Peyer's patch (tissue), 4 donors: ENCODE measurements around the gene OR52A5. TPM values are rescaled to one million over a fixed set of nuclear protein-coding genes. Genes with fewer than 3 reads are reported as not detected.

Experiments
- DNase-seq, 3 donors: peaks; one replicate each; pipeline ENCODE4 v3.0.0-alpha.2; 2017 to 2019
- H3K27ac ChIP-seq, 4 donors: fragments of 200-600 bp; sonication (generic); one replicate each; pipeline ENCODE4 v1.5.1; 2016 to 2019
- H3K27me3 ChIP-seq, 2 donors: fragments of 200-600 bp; sonication (generic); one replicate each; pipeline ENCODE4 v1.5.1; 2019
- H3K36me3 ChIP-seq, 3 donors: fragments of 200-600 bp; sonication (generic); one replicate each; pipeline ENCODE4 v1.5.1; 2016 to 2019
- H3K4me1 ChIP-seq, 4 donors: fragments of 200-600 bp; sonication (generic); one replicate each; pipeline ENCODE4 v1.5.1; 2016 to 2019
- H3K4me3 ChIP-seq, 4 donors: fragments of 200-600 bp; sonication (generic); 1 replicate in 3 of 4; 2 replicates in 1 of 4; pipeline ENCODE4 v1.5.1; 2016 to 2019; ENCODE audit warnings: mild to moderate bottlenecking in 1 of 4
- H3K9me3 ChIP-seq, 4 donors: fragments of 200-600 bp; sonication (generic); one replicate each; pipeline ENCODE4 v1.5.1; 2016 to 2019; ENCODE audit warnings: mild to moderate bottlenecking in 1 of 4
- CTCF ChIP-seq, 6 experiments: fragments of 450-650 bp in 4 of 6; fragments of 200-600 bp in 2 of 6; sonication (generic) in 1 of 6; IDR thresholded peaks; one replicate each; pipeline ENCODE4 v1.5.1; 2017 to 2019; ENCODE audit warnings: antibody characterized with exemption in 6 of 6, mild to moderate bottlenecking in 3 of 6, moderate library complexity in 1 of 6
- POLR2A ChIP-seq, 2 donors: fragments of 450-650 bp; IDR thresholded peaks; one replicate each; pipeline ENCODE4 v1.5.1; 2017; ENCODE audit warnings: antibody characterized with exemption in 2 of 2, mild to moderate bottlenecking in 2 of 2, moderate library complexity in 2 of 2
- total RNA-seq, 4 donors: library from RNA; depleted of rRNA; stranded (reverse); fragments of >200 nt; gene quantifications; one replicate each; pipeline ENCODE4 v1.1.0, GENCODE V29; 2016

OR52A5 gene
- total RNA-seq, 4 donors from 2014 or later: not detected

GRCh38 chr11:5092821-5093585, 45.2 kb downstream of the OR52A5 start:
- no peak for DNase-seq
- H3K4me1 ChIP-seq: no peaks in the 10 kb centered on the region
- H3K4me3 ChIP-seq: no peak overlapping the region
- no peaks in the 10 kb centered on the region for H3K9me3 ChIP-seq
- H3K27ac ChIP-seq: no peak overlapping the region
- no peak for TF ChIP-seq POLR2A (IDR thresholded peaks at IDR 0.05)
- no peak for TF ChIP-seq CTCF (IDR thresholded peaks at IDR 0.05)
- no peaks in the 10 kb centered on the region for H3K27me3 ChIP-seq
- H3K36me3 ChIP-seq: no peaks in the 10 kb centered on the region

- TF ChIP-seq CTCF (IDR thresholded peaks at IDR 0.05) (no peak), POLR2A (IDR thresholded peaks at IDR 0.05) (no peak)
- H3K4me1 ChIP-seq: no peaks in the 10 kb centered on the region
- H3K36me3 ChIP-seq: no peaks in the 10 kb centered on the region
- H3K4me3 ChIP-seq: no peak overlapping the region
- DNase-seq: no peak
- H3K27me3 ChIP-seq: no peaks in the 10 kb centered on the region
- no peak overlapping the region for H3K27ac ChIP-seq
- no peaks in the 10 kb centered on the region for H3K9me3 ChIP-seq
Observed at GRCh38 chr11:5090668-5091067, 47.5 kb downstream of the OR52A5 start.

- Histone ChIP-seq H3K4me3 (no peak overlapping the region), H3K27me3 (no peaks in the 10 kb centered on the region), H3K4me1 (no peaks in the 10 kb centered on the region), H3K36me3 (no peaks in the 10 kb centered on the region), H3K9me3 (no peaks in the 10 kb centered on the region), H3K27ac (no peak overlapping the region)
- no peak for TF ChIP-seq CTCF (IDR thresholded peaks at IDR 0.05)
- no peak for TF ChIP-seq POLR2A (IDR thresholded peaks at IDR 0.05)
- no peak for DNase-seq
Observed at GRCh38 chr11:5088556-5088955, 49.6 kb downstream of the OR52A5 start.

- no peak for DNase-seq
- Histone ChIP-seq H3K4me3 (no peak overlapping the region), H3K27ac (no peak overlapping the region), H3K4me1 (no peaks in the 10 kb centered on the region), H3K9me3 (no peaks in the 10 kb centered on the region), H3K36me3 (no peaks in the 10 kb centered on the region), H3K27me3 (no peaks in the 10 kb centered on the region)
- no peak for TF ChIP-seq CTCF (IDR thresholded peaks at IDR 0.05)
Observed at GRCh38 chr11:5083602-5084001, 54.6 kb downstream of the OR52A5 start.

GRCh38 chr11:5081405-5081804, 56.8 kb downstream of the OR52A5 start:
- Histone ChIP-seq H3K27ac (no peak overlapping the region), H3K27me3 (no peaks in the 10 kb centered on the region), H3K4me3 (no peak overlapping the region), H3K36me3 (no peaks in the 10 kb centered on the region), H3K4me1 (no peaks in the 10 kb centered on the region), H3K9me3 (no peaks in the 10 kb centered on the region)
- DNase-seq: no peak
- TF ChIP-seq POLR2A (IDR thresholded peaks at IDR 0.05) (no peak), CTCF (IDR thresholded peaks at IDR 0.05) (no peak)

Other genes with a start within 250 kb of the OR52A5 start
- gene OR51A7, start 234.6 kb downstream of the OR52A5 start, total RNA-seq: not detected
- gene OR51G2, start 219.0 kb downstream of the OR52A5 start, total RNA-seq: not detected
- gene OR51G1, start 214.0 kb downstream of the OR52A5 start, total RNA-seq: not detected
- gene OR51A4, start 190.8 kb downstream of the OR52A5 start, total RNA-seq: not detected
- gene OR51A2, start 182.6 kb downstream of the OR52A5 start, total RNA-seq: not detected
- gene OR51L1, start 143.5 kb downstream of the OR52A5 start, total RNA-seq: not detected
- gene OR52J3, start 91.8 kb downstream of the OR52A5 start, total RNA-seq: not detected
- gene OR52E2, start 78.7 kb downstream of the OR52A5 start, total RNA-seq: not detected
- not detected for gene OR52E1, start 68.8 kb downstream of the OR52A5 start, total RNA-seq
- gene OR52A1, start 16.4 kb upstream of the OR52A5 start, total RNA-seq: not detected
- not detected for gene OR51V1, start 62.3 kb upstream of the OR52A5 start, total RNA-seq
- 1 to 10 TPM in 1 of 4 donors, not detected in 3; 2.8 TPM for gene HBB, start 88.7 kb upstream of the OR52A5 start, total RNA-seq
- not detected for gene HBD, start 96.1 kb upstream of the OR52A5 start, total RNA-seq
- gene HBG1, start 111.5 kb upstream of the OR52A5 start, total RNA-seq: not detected
- gene HBG2, start 116.4 kb upstream of the OR52A5 start, total RNA-seq: not detected
- not detected for gene HBE1, start 131.6 kb upstream of the OR52A5 start, total RNA-seq
- gene OR51B4, start 163.6 kb upstream of the OR52A5 start, total RNA-seq: not detected
- gene OR51B2, start 185.9 kb upstream of the OR52A5 start, total RNA-seq: not detected
- gene OR51B5, start 205.2 kb upstream of the OR52A5 start, total RNA-seq: not detected
- gene OR51B6, start 213.2 kb upstream of the OR52A5 start, total RNA-seq: not detected
- gene OR51M1, start 245.5 kb upstream of the OR52A5 start, total RNA-seq: not detected